HG02973 (cell line): ENCODE data around the gene APBA3.

Experiments used
- ATAC-seq: cut with Tn5 transposase; IDR thresholded peaks from one replicate; pipeline ENCODE4 v1.9.1; 2021; ENCODE audit warnings: moderate library complexity; ENCODE audit not compliant: unreplicated experiment

APBA3 gene

GRCh38 chr19:3751236-3751635 lies 10.3 kb downstream of the APBA3 start:
- ATAC-seq: no peak

- no peak for ATAC-seq
These were observed 11.3 kb downstream of the APBA3 start for GRCh38 chr19:3750211-3750610.

- ATAC-seq: no peak
These were observed 12.5 kb downstream of the APBA3 start for GRCh38 chr19:3748965-3749364.

- no peak for ATAC-seq
These were observed 15.0 kb downstream of the APBA3 start for GRCh38 chr19:3746371-3747056.

GRCh38 chr19:3745363-3746045 lies 16.0 kb downstream of the APBA3 start:
- ATAC-seq: no peak

- ATAC-seq: no peak
These were observed 18.0 kb downstream of the APBA3 start for GRCh38 chr19:3743486-3743885.

GRCh38 chr19:3740431-3740830 lies 21.1 kb downstream of the APBA3 start:
- ATAC-seq: no peak

- ATAC-seq: no peak
These were observed 22.8 kb downstream of the APBA3 start for GRCh38 chr19:3738477-3739220.

- no peak for ATAC-seq
These were observed 23.8 kb downstream of the APBA3 start for GRCh38 chr19:3737487-3738205.

- no peak for ATAC-seq
These were observed 25.3 kb downstream of the APBA3 start for GRCh38 chr19:3736106-3736724.

GRCh38 chr19:3734310-3734600 lies 27.2 kb downstream of the APBA3 start:
- no peak for ATAC-seq

GRCh38 chr19:3733549-3734309 lies 27.8 kb downstream of the APBA3 start:
- ATAC-seq: no peak

- ATAC-seq: no peak
These were observed 29.4 kb downstream of the APBA3 start for GRCh38 chr19:3732108-3732507.

- no peak for ATAC-seq
These were observed 31.0 kb downstream of the APBA3 start for GRCh38 chr19:3730457-3730958.

GRCh38 chr19:3725640-3726310 lies 35.7 kb downstream of the APBA3 start:
- ATAC-seq: no peak

- ATAC-seq: no peak
These were observed 36.4 kb downstream of the APBA3 start for GRCh38 chr19:3725121-3725520.

GRCh38 chr19:3723883-3724282 lies 37.6 kb downstream of the APBA3 start:
- no peak for ATAC-seq

GRCh38 chr19:3723110-3723488 lies 38.4 kb downstream of the APBA3 start:
- ATAC-seq: no peak

GRCh38 chr19:3722443-3723109 lies 38.9 kb downstream of the APBA3 start:
- no peak for ATAC-seq
